Neural crest cell (in vitro differentiated cells): ENCODE data around the gene GCFC2. TPM values are rescaled to one million over a fixed set of nuclear protein-coding genes. Genes with fewer than 3 reads are reported as not detected.
"Not testable (repeated sequence)": the region's sequence is repeated elsewhere in the genome, so short reads cannot be mapped to it uniquely, and the experiment has no call there.

ENCODE experiments used
- DNase-seq: peaks from one replicate; pipeline ENCODE4 v3.0.0; 2021; ENCODE audit warnings: low read depth, mixed read lengths, low spot score
- H3K27ac Mint-ChIP-seq: one replicate; pipeline ENCODE4 v1.8.0; 2021; ENCODE audit warnings: mild to moderate bottlenecking, mixed read lengths; ENCODE audit not compliant: unreplicated experiment
- H3K27me3 Mint-ChIP-seq: 2 replicates; pipeline ENCODE4 v1.8.0; 2021; ENCODE audit warnings: low read depth, mild to moderate bottlenecking, mixed read lengths
- H3K36me3 Mint-ChIP-seq: 2 replicates; pipeline ENCODE4 v1.8.0; 2021; ENCODE audit warnings: low read depth, mild to moderate bottlenecking, mixed read lengths
- H3K4me1 Mint-ChIP-seq: 2 replicates; pipeline ENCODE4 v1.8.0; 2021; ENCODE audit warnings: mixed read lengths
- H3K4me3 Mint-ChIP-seq: one replicate; pipeline ENCODE4 v1.8.0; 2021; ENCODE audit warnings: mild to moderate bottlenecking, mixed read lengths
- H3K9me3 Mint-ChIP-seq: 2 replicates; pipeline ENCODE4 v1.8.0; 2021; ENCODE audit warnings: mixed read lengths
- total RNA-seq: library from RNA; stranded (reverse); gene quantifications from 2 replicates; pipeline ENCODE4 v1.2.1, GENCODE V29; 2021
- TF ChIP-seq, protein P1 (sequence below): fragments of 200-600 bp; sonication (generic); conservative IDR thresholded peaks from 2 replicates; pipeline ENCODE4 v1.5.0; 2021; ENCODE audit warnings: antibody characterized with exemption, mild to moderate bottlenecking

GCFC2 gene
- total RNA-seq, 1 donor from 2014 or later = 27.1 TPM

DNA sequence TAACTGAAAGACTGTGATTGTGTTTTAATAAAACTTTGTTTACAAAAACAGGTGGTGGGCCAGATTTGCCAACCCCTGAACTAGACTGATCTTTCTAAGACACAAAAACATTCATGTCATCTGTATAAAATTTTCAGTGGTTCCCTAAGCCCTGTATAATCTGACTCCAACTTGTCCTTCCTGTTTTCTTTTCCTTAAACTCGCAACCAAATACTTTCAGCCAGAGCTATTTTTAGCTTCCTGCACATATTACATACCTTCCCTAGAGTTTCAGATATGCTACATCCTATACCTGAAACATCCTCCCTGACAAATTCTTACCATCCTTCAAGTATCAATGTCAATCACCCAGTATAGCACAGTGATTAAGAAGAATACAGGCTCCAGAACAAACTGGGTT is 4.8 kb downstream of the GCFC2 start:
- Mint-ChIP-seq H3K4me1 (peaks cover 21% of the 10 kb centered on the region), H3K36me3 (peaks cover 17% of the 10 kb centered on the region), H3K4me3 (no peak overlapping the region), H3K27me3 (no peaks in the 10 kb centered on the region), H3K27ac (no peak overlapping the region), H3K9me3 (no peaks in the 10 kb centered on the region)
- TF ChIP-seq, protein P1, sequence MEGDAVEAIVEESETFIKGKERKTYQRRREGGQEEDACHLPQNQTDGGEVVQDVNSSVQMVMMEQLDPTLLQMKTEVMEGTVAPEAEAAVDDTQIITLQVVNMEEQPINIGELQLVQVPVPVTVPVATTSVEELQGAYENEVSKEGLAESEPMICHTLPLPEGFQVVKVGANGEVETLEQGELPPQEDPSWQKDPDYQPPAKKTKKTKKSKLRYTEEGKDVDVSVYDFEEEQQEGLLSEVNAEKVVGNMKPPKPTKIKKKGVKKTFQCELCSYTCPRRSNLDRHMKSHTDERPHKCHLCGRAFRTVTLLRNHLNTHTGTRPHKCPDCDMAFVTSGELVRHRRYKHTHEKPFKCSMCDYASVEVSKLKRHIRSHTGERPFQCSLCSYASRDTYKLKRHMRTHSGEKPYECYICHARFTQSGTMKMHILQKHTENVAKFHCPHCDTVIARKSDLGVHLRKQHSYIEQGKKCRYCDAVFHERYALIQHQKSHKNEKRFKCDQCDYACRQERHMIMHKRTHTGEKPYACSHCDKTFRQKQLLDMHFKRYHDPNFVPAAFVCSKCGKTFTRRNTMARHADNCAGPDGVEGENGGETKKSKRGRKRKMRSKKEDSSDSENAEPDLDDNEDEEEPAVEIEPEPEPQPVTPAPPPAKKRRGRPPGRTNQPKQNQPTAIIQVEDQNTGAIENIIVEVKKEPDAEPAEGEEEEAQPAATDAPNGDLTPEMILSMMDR = no peak
- DNase-seq = no peak

DNA sequence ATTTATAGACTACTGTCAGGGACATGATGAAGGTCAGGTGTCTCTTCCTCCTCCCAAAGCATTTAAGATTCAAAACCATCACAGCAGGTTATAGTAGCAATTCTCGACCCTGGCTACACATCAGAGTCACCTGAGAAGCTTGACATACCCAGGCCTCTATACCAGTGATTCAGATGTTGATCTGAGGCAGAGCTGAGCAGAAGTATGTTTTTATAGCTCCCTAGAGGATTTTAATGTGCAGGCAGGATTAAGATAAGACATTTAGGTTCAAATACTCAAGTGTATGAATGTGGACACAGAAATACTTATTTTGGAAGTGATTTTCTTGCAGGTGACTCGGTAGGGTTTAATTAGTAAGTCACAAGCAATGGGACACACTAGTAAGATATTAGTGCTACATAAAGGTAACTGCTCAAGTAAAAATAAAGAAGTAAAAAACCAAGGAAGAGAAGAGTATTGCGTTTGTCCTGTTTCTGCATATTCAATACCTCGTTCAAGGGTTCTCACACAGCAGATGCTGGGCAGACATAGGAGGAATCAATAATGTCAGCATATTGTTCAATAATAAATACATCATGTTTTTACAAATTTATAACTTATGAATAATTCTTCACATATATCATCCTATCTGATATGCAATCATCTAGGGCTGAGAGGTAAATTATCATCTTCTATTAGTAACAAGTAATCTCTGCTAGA is 7.0 kb downstream of the GCFC2 start:
- Mint-ChIP-seq H3K9me3 (no peaks in the 10 kb centered on the region), H3K27me3 (no peaks in the 10 kb centered on the region), H3K4me1 (peaks cover 8% of the 10 kb centered on the region), H3K4me3 (no peak overlapping the region), H3K36me3 (peaks cover 24% of the 10 kb centered on the region), H3K27ac (no peak overlapping the region)
- DNase-seq = no peak
- TF ChIP-seq, protein P1 = no peak

DNA sequence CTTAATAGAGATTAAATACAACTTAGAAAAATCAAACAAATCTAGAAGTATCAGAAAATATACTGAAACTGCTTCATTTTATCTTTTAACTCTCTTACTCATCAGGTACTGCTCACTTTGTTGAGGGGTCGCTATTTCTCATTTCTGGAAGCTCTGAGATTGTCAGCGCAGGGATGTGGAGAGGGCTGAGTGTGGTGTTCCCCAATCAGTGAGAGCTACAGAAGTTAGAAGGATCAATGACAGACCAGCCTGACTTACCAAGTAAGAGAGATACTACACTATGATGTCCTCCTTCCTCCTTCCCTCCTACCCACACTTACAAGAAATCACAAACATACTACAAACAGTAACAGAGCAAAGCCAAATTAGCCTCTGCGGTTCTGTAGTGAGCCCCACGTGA is 8.1 kb downstream of the GCFC2 start:
- Mint-ChIP-seq H3K36me3 (peaks cover 32% of the 10 kb centered on the region), H3K27ac (no peak overlapping the region), H3K4me1 (no peaks in the 10 kb centered on the region), H3K27me3 (no peaks in the 10 kb centered on the region), H3K4me3 (no peak overlapping the region), H3K9me3 (peaks cover under 1% of the 10 kb centered on the region)
- DNase-seq = no peak
- TF ChIP-seq, protein P1 = no peak

DNA sequence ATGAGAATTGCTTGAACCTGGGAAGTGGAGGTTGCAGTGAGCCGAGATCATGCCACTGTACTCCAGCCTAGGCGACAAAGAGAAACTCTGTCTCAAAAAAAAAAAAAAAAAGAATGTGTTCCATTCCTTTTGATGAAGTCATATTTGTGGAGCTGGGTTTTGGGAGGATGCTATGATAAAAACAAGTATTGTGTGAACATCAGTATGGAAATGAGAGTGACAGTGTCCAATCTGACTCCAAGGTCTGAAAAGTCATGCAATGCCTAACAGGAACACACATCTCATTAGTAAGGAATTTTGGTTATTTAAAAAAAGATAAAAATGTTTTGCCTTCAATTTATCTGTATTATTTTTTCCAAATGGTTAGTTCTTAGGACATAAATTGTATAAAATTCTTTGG is 11.8 kb downstream of the GCFC2 start:
- Mint-ChIP-seq H3K4me1 (no peaks in the 10 kb centered on the region), H3K27me3 (no peaks in the 10 kb centered on the region), H3K4me3 (no peak overlapping the region), H3K27ac (no peak overlapping the region), H3K36me3 (peaks cover 34% of the 10 kb centered on the region), H3K9me3 (peaks cover 3% of the 10 kb centered on the region)
- TF ChIP-seq, protein P1 = no peak
- DNase-seq = no peak

DNA sequence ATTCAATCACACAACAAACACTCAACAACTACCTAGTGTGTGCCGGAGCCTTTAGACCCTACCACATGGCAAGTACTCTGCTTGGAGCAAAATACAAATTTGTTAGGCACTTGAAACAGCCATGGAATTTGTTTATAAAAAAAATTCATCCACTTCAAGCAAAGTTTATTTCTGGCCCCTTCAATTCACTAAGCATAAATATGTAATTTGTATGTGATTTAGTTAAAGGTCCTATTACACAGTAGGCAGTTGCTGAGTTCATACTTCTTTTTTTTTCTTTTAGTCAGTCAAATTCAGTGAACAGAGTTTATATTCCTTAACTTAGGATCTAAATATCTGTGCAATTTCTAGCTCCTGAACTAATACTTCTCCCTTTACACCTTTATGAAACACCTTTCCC is 22.5 kb downstream of the GCFC2 start:
- Mint-ChIP-seq H3K9me3 (peaks cover 3% of the 10 kb centered on the region), H3K4me3 (no peak overlapping the region), H3K27ac (no peak overlapping the region), H3K4me1 (no peaks in the 10 kb centered on the region), H3K27me3 (no peaks in the 10 kb centered on the region), H3K36me3 (peaks cover 32% of the 10 kb centered on the region)
- TF ChIP-seq, protein P1 = no peak
- DNase-seq = no peak

DNA sequence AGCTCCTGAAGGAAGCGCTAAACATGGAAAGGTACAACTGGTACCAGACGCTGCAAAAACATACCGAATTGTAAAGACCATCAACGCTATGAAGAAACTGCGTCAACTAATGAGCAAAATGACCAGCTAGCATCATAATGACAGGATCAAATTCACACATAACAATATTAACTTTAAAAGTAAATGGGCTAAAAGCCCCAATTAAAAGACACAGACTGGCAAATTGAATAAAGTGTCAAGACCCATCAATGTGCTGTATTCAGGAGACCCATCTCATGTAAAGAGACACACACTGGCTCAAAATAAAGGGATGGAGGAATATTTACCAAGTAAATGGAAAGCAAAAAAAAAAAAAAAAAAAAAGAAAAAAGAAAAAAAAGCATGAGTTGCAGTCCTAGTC is 27.3 kb downstream of the GCFC2 start:
- not testable (repeated sequence) for H3K4me1 Mint-ChIP-seq, H3K9me3 Mint-ChIP-seq, H3K27me3 Mint-ChIP-seq, DNase-seq, H3K27ac Mint-ChIP-seq, H3K4me3 Mint-ChIP-seq
- H3K36me3 Mint-ChIP-seq = peaks cover 44% of the 10 kb centered on the region
